H1 (cell line): ENCODE results near the gene SLFN13.

Experiments
- CTCF ChIP-seq, 3 experiments: IDR thresholded peaks; 1 replicate in 2 of 3; 2 replicates in 1 of 3; pipeline versions ENCODE4 v1.5.1 to v1.6.1; 2011; ENCODE audit warnings: low read length in 3 of 3, mild to moderate bottlenecking in 3 of 3, inconsistent platforms in 2 of 3, low read depth in 1 of 3, moderate library complexity in 1 of 3; ENCODE audit not compliant: insufficient read depth in 1 of 3; ENCODE audit errors: control extremely low read depth in 1 of 3
- JUN ChIP-seq: IDR thresholded peaks from 2 replicates; pipeline ENCODE4 v1.6.1; 2011; ENCODE audit warnings: low read depth, mild to moderate bottlenecking, improper control_type of control experiment, low read length
- MAFK ChIP-seq: IDR thresholded peaks from 2 replicates; pipeline ENCODE4 v1.6.1; 2012; ENCODE audit warnings: low read depth, mild to moderate bottlenecking, improper control_type of control experiment, low read length
- POLR2AphosphoS5 ChIP-seq: IDR thresholded peaks from 2 replicates; pipeline ENCODE4 v1.6.1; 2011; ENCODE audit warnings: low read depth, low read length
- SAP30 ChIP-seq: fragments of 300-600 bp; sonication (generic); IDR thresholded peaks from 2 replicates; pipeline ENCODE4 v1.7.1; 2012; ENCODE audit warnings: low read length, moderate library complexity, mild to moderate bottlenecking, inconsistent platforms; ENCODE audit not compliant: insufficient read depth, insufficient replicate concordance
- SP4 ChIP-seq: IDR thresholded peaks from 2 replicates; pipeline ENCODE4 v1.6.1; 2012; ENCODE audit warnings: low read length, inconsistent platforms
- SUZ12 ChIP-seq: fragments of 200-600 bp; sonication (generic); IDR thresholded peaks from 2 replicates; pipeline ENCODE4 v1.6.1; 2012; ENCODE audit warnings: mild to moderate bottlenecking, inconsistent platforms, low read length, moderate library complexity, mixed read lengths
- TAF1 ChIP-seq: IDR thresholded peaks from 2 replicates; pipeline ENCODE4 v1.6.1; 2011; ENCODE audit warnings: mild to moderate bottlenecking, low read depth, low read length
- TAF7 ChIP-seq: optimal IDR thresholded peaks from 2 replicates; pipeline ENCODE3; 2011; ENCODE audit warnings: low read depth, mild to moderate bottlenecking, inconsistent platforms, low read length, moderate library complexity, borderline replicate concordance

- TF ChIP-seq MAFK (no peak), POLR2AphosphoS5 (no peak), SP4 (no peak), CTCF (IDR thresholded peaks at IDR 0.05; ENCODE audit: control extremely low read depth in 1 of 3, insufficient read depth in 1 of 3, low read depth in 1 of 3, low read length in 3 of 3) (no peak), TAF7 (no peak), SUZ12 (no peak), TAF1 (no peak), SAP30 (no peak), JUN (no peak)
Observed at GRCh38 chr17:35414247-35414646, 34.3 kb downstream of the SLFN13 start.
